Psoas muscle (tissue), 8 donors: Measurements from ENCODE around the gene EIF1. TPM values are rescaled to one million over a fixed set of nuclear protein-coding genes. Genes with fewer than 3 reads are reported as not detected.
A peak's percentile ranks its signal among the peaks of the same experiment; 100 is the strongest.

Experiments used
- ATAC-seq, 4 donors: fragments of 200-7000 bp; cut with Tn5 transposase; one replicate each; pipeline ENCODE4 v1.9.1; 2020; ENCODE audit warnings: moderate library complexity in 3 of 4, mild to moderate bottlenecking in 2 of 4
- DNase-seq, 2 donors: peaks; one replicate each; pipeline ENCODE4 v3.0.0-alpha.2; 2020
- H3K27ac ChIP-seq: fragments of 200-600 bp; one replicate; pipeline ENCODE4 v1.8.0; 2022
- H3K27me3 ChIP-seq, 3 donors: fragments of 200-600 bp in 1 of 3; one replicate each; pipeline versions ENCODE4 v1.6.1 to v1.8.0; 2013 to 2022; ENCODE audit warnings: low read length in 2 of 3, mild to moderate bottlenecking in 2 of 3, moderate library complexity in 1 of 3; ENCODE audit not compliant: insufficient read depth in 3 of 3
- H3K36me3 ChIP-seq, 2 donors: fragments of 200-600 bp in 1 of 2; one replicate each; pipeline versions ENCODE4 v1.6.1 to v1.8.0; 2013 to 2022; ENCODE audit warnings: low read depth in 1 of 2, mild to moderate bottlenecking in 1 of 2, moderate library complexity in 1 of 2; ENCODE audit not compliant: insufficient read depth in 1 of 2
- H3K4me1 ChIP-seq: fragments of 200-600 bp; one replicate; pipeline ENCODE4 v1.8.0; 2022
- H3K4me3 ChIP-seq: fragments of 200-600 bp; one replicate; pipeline ENCODE4 v1.8.0; 2022; ENCODE audit warnings: mild to moderate bottlenecking
- H3K9me3 ChIP-seq: fragments of 200-600 bp; one replicate; pipeline ENCODE4 v1.8.0; 2022
- CTCF ChIP-seq: fragments of 200-600 bp; IDR thresholded peaks from one replicate; pipeline ENCODE4 v1.8.0; 2022; ENCODE audit warnings: antibody characterized with exemption
- WGBS, 3 donors: extraction: QIAGEN DNeasy Blood & Tissue Kit; methylation state at CpG; one replicate each; pipeline versions ENCODE4 v1.1.6 to v1.1.7; 2013; 5-methylcytosine and 5-hydroxymethylcytosine counted together
- intact Hi-C, 2 donors: fragments of 100-400 bp; cut with DNase I; formaldehyde crosslinking; loops; one replicate each; pipeline versions ENCODE4 v1.11.0 to v1.14.2; 2022
- polyA plus RNA-seq, 3 donors: library from polyadenylated mRNA; stranded (reverse); fragments of 200-250 nt; gene quantifications; one replicate each; pipeline ENCODE4 v1.2.3, GENCODE V29; 2013
- total RNA-seq, 4 donors: library from RNA; stranded (reverse); fragmentation: NEBNext Ultra II Directional in 2 of 4; extraction: Animal tissue kit (Norgen Biotek cat#: 25700) in 2 of 4; gene quantifications; one replicate each; pipeline versions ENCODE4 v1.2.1 to v1.2.4, GENCODE V29; 2021 to 2023
- donor health status: healthy with polysubstance abuse.
- donor health status: DM: no; HTN: no; CAD: no; lungs with moderate emphysema.
- donor health status: Bipolar disorder and iron deficiency.
- donor health status: healthy.
- donor health status: DM: yes; HTN: yes; CAD: no.
- donor health status: DM: no; HTN: no; CAD: no.
- donor health status: DM: no; HTN: no; CAD: no.
- donor health status: DM: yes; HTN: yes; CAD: no.

The EIF1 gene
- total and polyA plus RNA-seq, 7 donors: 1,399 to 2,724 (median 1,788) TPM

GRCh38 chr17:41642252-41643156 lies 46.2 kb upstream of the EIF1 start:
- no peak for ATAC-seq
- 87% methylated on average over 13 of the region's 13 CpGs for WGBS, 3 donors
- H3K4me1 ChIP-seq: no peaks in the 10 kb centered on the region
- H3K4me3 ChIP-seq: no peak overlapping the region
- H3K27me3 ChIP-seq: no peaks in the 10 kb centered on the region
- intact Hi-C loops: loop anchor here in 1 of 2 donors (10.0 kb wide), 1 partner anchor 228 kb away; no protein-coding TSS in a partner anchor
- no peak for TF ChIP-seq CTCF
- H3K36me3 ChIP-seq: no peaks in the 10 kb centered on the region
- no peaks in the 10 kb centered on the region for H3K9me3 ChIP-seq
- no peak for DNase-seq
- H3K27ac ChIP-seq: no peak overlapping the region

- Histone ChIP-seq H3K4me1 (peaks cover 9% of the 10 kb centered on the region), H3K9me3 (no peaks in the 10 kb centered on the region), H3K36me3 (no peaks in the 10 kb centered on the region), H3K27ac (no peak overlapping the region), H3K4me3 (no peak overlapping the region), H3K27me3 (no peaks in the 10 kb centered on the region)
- DNase-seq (no peak), ATAC-seq (no peak)
- WGBS, 3 donors: 70 to 75% (median 72%) methylated on average over 15 of the region's 15 CpGs
- intact Hi-C loops: loop anchor here (2.0 to 10.0 kb wide), 4 partner anchors 98 to 845 kb away; no protein-coding TSS in a partner anchor
- no peak for TF ChIP-seq CTCF
Measured at GRCh38 chr17:41647038-41647813, 41.5 kb upstream of the EIF1 start.

- Histone ChIP-seq H3K27ac (no peak overlapping the region), H3K36me3 (no peaks in the 10 kb centered on the region), H3K27me3 (no peaks in the 10 kb centered on the region), H3K4me1 (peaks cover 9% of the 10 kb centered on the region), H3K9me3 (no peaks in the 10 kb centered on the region), H3K4me3 (peak overlapping the region; percentile 61)
- DNase-seq (peak; percentile 88 to 94), ATAC-seq (peak; percentile 85 to 94 (median 86))
- TF ChIP-seq CTCF: peak; percentile 96
- 1 to 2% (median 1%) methylated on average over 21 to 22 of the region's 22 CpGs for WGBS, 3 donors
- intact Hi-C loops: loop anchor here (1.0 to 10.0 kb wide), 6 partner anchors 14 to 846 kb away; no protein-coding TSS in a partner anchor
Measured at GRCh38 chr17:41647940-41648410, 40.7 kb upstream of the EIF1 start.

GRCh38 chr17:41648411-41649195 lies 40.1 kb upstream of the EIF1 start:
- Histone ChIP-seq H3K4me1 (peaks cover 9% of the 10 kb centered on the region), H3K27ac (no peak overlapping the region), H3K27me3 (no peaks in the 10 kb centered on the region), H3K9me3 (no peaks in the 10 kb centered on the region), H3K36me3 (no peaks in the 10 kb centered on the region), H3K4me3 (peak overlapping the region; percentile 61)
- ATAC-seq (peak; percentile 95 to 98 (median 96)), DNase-seq (peak; percentile 86 to 93)
- WGBS, 3 donors: 4 to 6% (median 6%) methylated on average over 38 to 39 of the region's 39 CpGs
- intact Hi-C loops: loop anchor here (1.0 to 10.0 kb wide), 5 partner anchors 14 to 846 kb away; no protein-coding TSS in a partner anchor
- peak; percentile 86 for TF ChIP-seq CTCF
